Stimulated activated naive CD4-positive, alpha-beta T cell (primary cell): Measurements from ENCODE around the gene VSIR.

Experiments used
- DNase-seq, 6 experiments: peaks; one replicate each; lab custom pipeline; 2025; lab: John Stamatoyannopoulos, UW

Gene VSIR

DNA sequence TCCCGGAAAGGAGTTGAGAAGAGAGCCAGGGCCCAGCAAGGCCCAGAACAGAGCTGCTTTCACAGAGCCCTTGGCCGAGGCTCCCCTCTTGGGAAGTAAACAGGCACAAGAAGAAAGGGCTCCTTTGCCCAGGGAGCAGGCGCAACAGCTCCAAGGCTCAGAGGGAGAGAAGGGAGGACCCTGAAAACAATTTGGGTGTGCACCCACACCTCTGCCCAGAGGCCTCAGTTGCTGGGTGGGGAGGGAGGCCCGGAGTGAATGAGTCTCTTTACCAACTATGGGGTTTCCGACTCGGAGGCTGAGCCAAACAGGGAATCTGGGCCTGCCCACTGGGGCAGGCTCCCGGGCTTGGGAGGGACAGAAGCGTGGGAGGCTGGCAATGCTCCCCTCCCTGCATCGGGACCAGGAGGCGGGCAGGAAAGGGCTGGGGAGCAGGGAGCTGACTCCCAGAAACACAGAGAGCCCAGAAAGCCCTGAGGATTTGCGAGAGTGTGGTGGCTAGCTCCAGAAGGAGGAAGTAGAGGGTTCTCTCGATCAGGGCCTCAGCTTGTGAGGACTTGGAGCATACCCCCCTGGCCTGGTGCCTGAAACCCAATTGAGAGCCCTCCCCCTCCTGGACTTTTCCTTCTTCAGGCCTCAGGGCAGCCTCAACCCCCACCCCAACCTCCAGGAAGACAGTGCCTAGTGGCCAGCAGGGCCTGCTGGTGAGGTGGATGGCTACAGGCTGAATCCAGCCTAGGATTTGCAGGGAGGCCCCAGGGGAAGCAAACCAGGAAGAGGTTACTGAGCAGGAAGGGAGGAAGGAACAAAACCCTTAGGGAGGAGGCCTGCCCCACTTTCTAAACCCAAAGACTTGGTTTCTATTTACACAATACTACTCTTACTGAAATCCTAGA, 59.9 kb downstream of the VSIR start:
- peak in 2 of 6 experiments; percentile 9 to 58 for DNase-seq

- peak in 4 of 6 experiments; percentile 17 to 58 (median 34) for DNase-seq
Observed at GRCh38 chr10:71712572-71713134, 60.7 kb downstream of the VSIR start.

DNA sequence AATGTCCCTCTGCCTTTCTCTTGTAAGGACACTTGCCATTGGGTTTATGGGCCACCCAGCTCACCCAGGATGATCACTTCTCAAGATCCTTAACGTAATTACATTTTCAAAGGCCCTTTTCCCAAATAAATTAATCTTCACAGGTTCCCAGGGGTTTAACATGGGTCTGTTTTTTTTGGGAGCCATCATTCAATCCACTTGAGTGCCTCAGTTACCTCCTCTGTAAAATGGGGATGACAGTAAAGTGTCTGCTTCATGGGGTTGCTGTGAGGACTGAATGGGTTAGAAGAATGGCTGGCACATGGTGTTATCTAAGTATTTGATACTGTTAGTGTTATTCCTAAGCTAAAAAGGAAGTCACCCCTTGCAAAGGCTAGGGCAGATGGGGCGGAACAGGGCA, 61.1 kb downstream of the VSIR start:
- DNase-seq, result peak in 1 of 6 experiments; percentile 26

DNA sequence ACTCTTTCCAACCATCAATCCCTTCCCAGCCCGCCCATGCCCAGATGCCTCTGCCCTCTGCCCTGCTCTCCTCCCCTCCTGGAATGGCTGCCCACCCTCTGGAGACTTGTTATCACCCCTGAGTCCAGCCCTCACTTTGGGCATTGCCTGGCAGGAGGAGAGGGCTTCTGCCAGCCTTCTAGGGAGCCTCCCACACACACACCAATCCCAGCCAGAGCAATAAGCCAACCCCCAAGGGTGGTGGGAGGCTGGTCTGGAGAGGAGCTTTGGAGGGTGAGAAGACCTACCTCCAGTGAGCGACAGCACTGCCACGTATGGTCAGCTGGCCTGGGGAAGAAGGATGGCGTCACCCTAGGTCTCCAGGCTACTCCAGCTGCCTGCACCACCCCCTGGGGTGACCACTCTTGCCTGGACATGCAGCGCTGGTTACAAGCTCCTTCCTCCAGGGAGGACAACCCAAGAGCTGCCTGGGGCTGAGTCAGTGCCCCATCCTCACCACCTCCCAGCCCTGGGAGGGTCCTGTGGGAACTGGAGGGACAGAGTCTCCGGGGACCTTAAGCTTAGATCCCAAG, 62.2 kb downstream of the VSIR start:
- DNase-seq, result no peak

GRCh38 chr10:71710519-71710918, 62.8 kb downstream of the VSIR start:
- DNase-seq, result no peak

GRCh38 chr10:71708897-71709882, 64.1 kb downstream of the VSIR start:
- DNase-seq, result no peak

GRCh38 chr10:71708301-71708703, 65.0 kb downstream of the VSIR start:
- peak in 5 of 6 experiments; percentile 21 to 72 (median 58) for DNase-seq

DNA sequence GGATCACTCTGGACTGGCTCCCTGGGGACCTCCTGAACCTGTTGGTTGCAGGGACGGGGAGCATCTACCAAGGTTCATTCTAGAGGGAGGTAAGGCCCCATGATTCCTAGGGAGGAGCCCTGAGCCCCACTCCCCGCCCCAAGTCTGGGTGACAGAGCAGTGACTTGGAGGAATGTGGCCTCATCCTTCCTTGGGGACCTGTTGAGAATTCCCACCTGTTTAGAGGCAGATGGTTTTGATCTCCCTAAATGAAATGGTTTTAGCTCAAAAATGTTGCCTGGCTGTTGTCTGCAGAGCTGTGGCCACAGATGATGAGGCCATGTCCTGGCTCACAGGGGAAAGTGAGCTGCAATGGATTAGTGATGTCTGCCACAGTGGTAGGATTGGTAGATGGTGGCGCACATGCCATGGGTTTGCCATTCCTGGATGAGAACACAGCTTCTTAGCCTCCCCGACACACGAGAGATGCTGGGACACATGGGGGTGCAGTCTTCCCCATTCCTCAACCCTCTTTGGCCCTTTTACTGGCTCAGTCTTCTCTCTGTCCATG, 66.0 kb downstream of the VSIR start:
- DNase-seq, result no peak

DNA sequence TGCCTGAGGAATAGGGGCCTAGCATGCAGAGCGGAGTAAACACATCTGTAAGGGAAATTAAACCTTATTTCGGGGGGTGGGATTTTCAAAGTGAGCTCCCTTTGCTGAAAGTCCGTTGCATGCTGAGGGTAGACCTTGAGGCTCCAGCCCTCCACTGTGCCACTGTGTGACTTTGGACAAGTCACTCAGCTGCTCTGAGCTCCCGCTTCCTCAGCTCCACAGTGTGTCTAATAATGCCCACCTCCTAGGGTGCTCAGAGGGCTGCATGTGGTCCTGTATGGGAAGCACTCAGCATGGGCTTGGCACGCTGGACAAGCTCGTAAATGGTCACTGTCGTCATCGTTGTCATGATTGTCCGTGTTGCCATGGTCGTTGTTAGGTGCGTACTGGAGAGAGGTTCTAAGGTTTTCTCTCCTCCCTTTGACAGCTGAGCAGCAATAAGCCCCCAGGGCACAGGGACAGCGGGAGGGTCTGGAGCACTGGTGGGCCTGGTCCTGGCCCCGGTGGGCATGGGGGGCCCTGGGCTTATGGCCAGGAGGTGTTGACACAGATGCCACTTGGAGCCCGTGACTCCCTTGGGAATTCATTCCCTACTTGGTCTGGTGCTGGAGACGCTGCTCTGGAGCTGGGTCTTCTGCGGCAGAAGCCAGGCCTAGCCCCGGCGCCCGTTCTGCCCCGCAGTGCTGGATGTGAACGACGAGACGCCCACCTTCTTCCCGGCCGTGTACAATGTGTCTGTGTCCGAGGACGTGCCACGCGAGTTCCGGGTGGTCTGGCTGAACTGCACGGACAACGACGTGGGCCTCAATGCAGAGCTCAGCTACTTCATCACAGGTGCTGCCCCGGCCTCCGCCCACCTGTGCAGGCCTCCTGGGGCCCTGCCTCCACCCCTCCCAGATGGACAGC, 66.9 kb downstream of the VSIR start:
- no peak for DNase-seq

- DNase-seq, result no peak
Observed at GRCh38 chr10:71705582-71705981, 67.7 kb downstream of the VSIR start.

- DNase-seq, result no peak
Observed at GRCh38 chr10:71704816-71705215, 68.5 kb downstream of the VSIR start.

DNA sequence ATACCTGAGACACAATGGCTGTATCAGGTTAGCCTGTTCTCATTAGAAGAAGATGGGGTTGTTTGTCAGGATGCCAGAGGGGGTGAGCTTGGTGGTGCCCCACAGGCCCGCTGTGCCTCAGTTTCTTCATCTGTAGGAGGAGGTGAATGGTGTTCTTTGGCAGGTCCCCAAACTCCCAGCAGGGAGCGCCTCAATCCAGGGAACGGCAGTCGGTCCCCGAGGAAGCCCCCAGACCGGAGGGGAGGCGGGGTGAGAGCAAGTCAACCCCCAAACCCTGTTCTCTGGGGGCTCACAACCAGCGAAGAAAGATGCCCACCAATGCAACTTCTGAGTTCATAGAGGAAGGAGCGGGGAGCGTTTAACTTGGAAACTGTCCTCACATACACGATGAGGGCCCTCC, 69.7 kb downstream of the VSIR start:
- no peak for DNase-seq

GRCh38 chr10:71701496-71702132, 71.7 kb downstream of the VSIR start:
- DNase-seq, result no peak

GRCh38 chr10:71700731-71701368, 72.5 kb downstream of the VSIR start:
- DNase-seq, result no peak

GRCh38 chr10:71698737-71699136, 74.6 kb downstream of the VSIR start:
- no peak for DNase-seq

- no peak for DNase-seq
Observed at GRCh38 chr10:71697938-71698709, 75.2 kb downstream of the VSIR start.
